Endothelial cell of umbilical vein (primary cell): ENCODE measurements around the gene TFRC. TPM values are rescaled to one million over a fixed set of nuclear protein-coding genes. Genes with fewer than 3 reads are reported as not detected.

Experiments used
- BruUV-seq: library from RNA; stranded (reverse); fragments of 400-500 nt; replicated peaks from 2 replicates; lab custom pipeline; 2021; lab: Mats Ljungman, UMichigan
- CTCF ChIA-PET: fragments of 300-600, 350-600 bp; sonication (Branson Sonifier 250); formaldehyde crosslinking; loops from one replicate; lab custom pipeline; 2021; ENCODE audit warnings: antibody characterized with exemption, inconsistent platforms; lab: Charles Lee
- POLR2A ChIA-PET: fragments of 300-600, 350-600 bp; sonication (Branson Sonifier 250); formaldehyde crosslinking; loops from one replicate; lab custom pipeline; 2021; ENCODE audit warnings: antibody characterized with exemption, inconsistent platforms; lab: Charles Lee
- DNase-seq: peaks from one replicate; pipeline ENCODE4 v3.0.0-alpha.2; 2011; ENCODE audit warnings: low read depth, low spot score
- FAIRE-seq: peaks from 2 replicates; lab custom pipeline; 2011; peaks lifted over from hg19 to GRCh38; lab: Jason Lieb, UNC
- H2AFZ ChIP-seq: 2 replicates; pipeline ENCODE4 v1.6.0; 2012; ENCODE audit warnings: low read depth, low read length, control low read depth, inconsistent platforms
- H3K27ac ChIP-seq: 2 replicates; pipeline ENCODE4 v1.5.1; 2011; ENCODE audit warnings: low read depth, mild to moderate bottlenecking, control low read depth, low read length, moderate library complexity; ENCODE audit not compliant: insufficient read depth
- H3K27me3 ChIP-seq, 2 experiments: 2 replicates each; pipeline versions ENCODE4 v1.6.0 to v1.6.1; 2011; ENCODE audit warnings: low read length in 2 of 2, mixed read lengths in 1 of 2; ENCODE audit not compliant: control insufficient read depth in 2 of 2, insufficient read depth in 2 of 2
- H3K36me3 ChIP-seq, 2 experiments: 2 replicates in 1 of 2; 3 replicates in 1 of 2; pipeline ENCODE4 v1.5.1; 2011; ENCODE audit warnings: low read length in 2 of 2, mild to moderate bottlenecking in 1 of 2, moderate library complexity in 1 of 2; ENCODE audit not compliant: control insufficient read depth in 2 of 2, insufficient read depth in 2 of 2; ENCODE audit errors: extremely low read depth in 1 of 2
- H3K4me1 ChIP-seq: 3 replicates; pipeline ENCODE4 v1.5.1; 2011; ENCODE audit warnings: mild to moderate bottlenecking, low read length; ENCODE audit not compliant: control insufficient read depth, insufficient read depth; ENCODE audit errors: extremely low read depth
- H3K4me2 ChIP-seq: 2 replicates; pipeline ENCODE4 v1.6.1; 2011; ENCODE audit warnings: low read length, control low read depth, mixed read lengths; ENCODE audit not compliant: insufficient read depth
- H3K4me3 ChIP-seq, 3 experiments: fragments of 200-600 bp in 1 of 3; sonication (generic), shearing (Covaris generic) in 1 of 3; replicated peaks in 1 of 3; 2 replicates each; pipeline ENCODE4 v1.5.1; 2011 to 2016; ENCODE audit warnings: control low read depth in 3 of 3, low read length in 3 of 3, mild to moderate bottlenecking in 2 of 3, inconsistent platforms in 1 of 3, low read depth in 1 of 3, moderate library complexity in 1 of 3; ENCODE audit not compliant: insufficient read depth in 1 of 3
- H3K79me2 ChIP-seq: 2 replicates; pipeline ENCODE4 v1.6.0; 2012; ENCODE audit warnings: low read length, inconsistent platforms; ENCODE audit not compliant: control insufficient read depth, insufficient read depth
- H3K9ac ChIP-seq: replicated peaks from 2 replicates; pipeline ENCODE3; 2011; ENCODE audit warnings: low read length, control low read depth; ENCODE audit not compliant: insufficient read depth; ENCODE audit errors: extremely low read depth
- H3K9me1 ChIP-seq: replicated peaks from 3 replicates; pipeline ENCODE4 v1.6.0; 2011; ENCODE audit warnings: mild to moderate bottlenecking, low read length; ENCODE audit not compliant: control insufficient read depth, insufficient read depth; ENCODE audit errors: extremely low read depth
- H3K9me3 ChIP-seq: replicated peaks from 2 replicates; pipeline ENCODE4 v1.5.1; 2012; ENCODE audit warnings: low read length, inconsistent platforms; ENCODE audit not compliant: control insufficient read depth, insufficient read depth
- H4K20me1 ChIP-seq: replicated peaks from 2 replicates; pipeline ENCODE3; 2011; ENCODE audit warnings: mild to moderate bottlenecking, low read length; ENCODE audit not compliant: control insufficient read depth, insufficient read depth; ENCODE audit errors: extremely low read depth
- CTCF ChIP-seq, 2 donors: IDR thresholded peaks; 1 replicate in 1 of 2; 2 replicates in 1 of 2; pipeline ENCODE4 v1.5.1; 2011; ENCODE audit warnings: low read length in 2 of 2, mild to moderate bottlenecking in 2 of 2, moderate library complexity in 2 of 2, control low read depth in 1 of 2, inconsistent platforms in 1 of 2, low read depth in 1 of 2; ENCODE audit not compliant: insufficient read depth in 1 of 2; ENCODE audit errors: extremely low read depth in 1 of 2
- EZH2 ChIP-seq: IDR thresholded peaks from 2 replicates; pipeline ENCODE4 v1.6.1; 2012; ENCODE audit warnings: borderline replicate concordance, low read depth, mild to moderate bottlenecking, moderate library complexity, low read length, inconsistent platforms; ENCODE audit not compliant: severe bottlenecking
- FOS ChIP-seq: IDR thresholded peaks from 2 replicates; pipeline ENCODE4 v1.6.1; 2011; ENCODE audit warnings: mild to moderate bottlenecking, low read length, moderate library complexity, borderline replicate concordance; ENCODE audit not compliant: insufficient read depth
- GATA2 ChIP-seq: IDR thresholded peaks from 2 replicates; pipeline ENCODE4 v1.7.0; 2011; ENCODE audit warnings: low read depth, mild to moderate bottlenecking, moderate library complexity, mixed read lengths, low read length; ENCODE audit not compliant: insufficient read length, insufficient read depth
- POLR2AphosphoS5 ChIP-seq: IDR thresholded peaks from 2 replicates; pipeline ENCODE4 v1.6.1; 2012; ENCODE audit warnings: low read depth, mild to moderate bottlenecking, control low read depth, low read length, moderate library complexity; ENCODE audit not compliant: insufficient read depth
- dilution Hi-C: fragments of 300-500 bp; cut with MboI; formaldehyde crosslinking; loops from one replicate; pipeline ENCODE4 v1.15.0; 2019; ENCODE audit warnings: low sequenced_read_pairs; ENCODE audit not compliant: extremely low pct_ligation_motif_present
- intact Hi-C: fragments of 100-400 bp; cut with micrococcal nuclease; formaldehyde crosslinking; loops from one replicate; pipeline ENCODE4 v1.10.0; 2022
- polyA plus RNA-seq, 4 experiments: library from polyadenylated mRNA; depleted of rRNA in 3 of 4; stranded (reverse) in 3 of 4; unstranded in 1 of 4; fragments of >200 nt; gene quantifications; 2 replicates each; pipeline versions ENCODE4 v1.2.1 to v1.2.3, GENCODE V29; 2011 to 2012; ENCODE audit warnings: missing spikeins in 1 of 4
- total RNA-seq: library from RNA; stranded (reverse); gene quantifications from 2 replicates; pipeline ENCODE4 v1.2.3, GENCODE V29; 2021

The TFRC gene
- total and polyA plus RNA-seq, 2 donors (not counting 3 experiments of a cell fraction or from before 2014, with no cell fraction given), result 14.1 to 69.6 TPM

DNA sequence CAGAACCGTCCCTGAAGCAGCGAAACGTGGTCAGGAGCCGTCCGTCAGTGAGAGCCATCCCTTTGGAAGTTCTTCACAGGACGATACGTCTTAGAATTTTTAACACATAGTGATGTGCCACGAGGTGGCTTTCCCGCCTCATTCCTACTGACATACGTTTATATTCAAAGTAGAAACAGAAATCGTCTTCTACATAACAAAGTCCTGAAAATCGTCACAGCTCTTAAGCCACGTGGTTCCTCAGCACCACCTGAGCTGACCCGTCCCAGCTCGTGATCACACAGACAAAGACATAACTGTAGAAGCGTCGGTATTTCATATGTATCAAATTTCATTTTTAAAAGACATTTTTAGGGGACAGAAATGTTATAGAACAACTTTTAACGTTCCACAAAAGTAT lies 73.5 kb downstream of the TFRC start:
- H3K9ac ChIP-seq, result no peak overlapping the region
- H3K27me3 ChIP-seq, result peaks cover 6 to 13% of the 10 kb centered on the region in 2 experiments
- dilution Hi-C loops (no loop called here), intact Hi-C loops (loop anchor here (10.0 kb wide), 1 partner anchor 74 kb away; no protein-coding TSS in a partner anchor)
- ChIA-PET CTCF (no interaction called here), POLR2A (no interaction called here)
- BruUV-seq, result no TSS peak
- H3K4me3 ChIP-seq, result no peak overlapping the region
- no peaks in the 10 kb centered on the region for H4K20me1 ChIP-seq
- no peaks in the 10 kb centered on the region for H3K36me3 ChIP-seq
- no peak for FAIRE-seq
- TF ChIP-seq EZH2 (no peak), POLR2AphosphoS5 (no peak), CTCF (IDR thresholded peaks at IDR 0.05; ENCODE audit: extremely low read depth in 1 of 2, insufficient read depth in 1 of 2, low read depth in 1 of 2, low read length in 2 of 2) (no peak), FOS (no peak), GATA2 (no peak)
- DNase-seq, result no peak
- H2AFZ ChIP-seq, result no peak overlapping the region
- no peaks in the 10 kb centered on the region for H3K4me1 ChIP-seq
- no peaks in the 10 kb centered on the region for H3K9me3 ChIP-seq
- no peaks in the 10 kb centered on the region for H3K79me2 ChIP-seq
- H3K27ac ChIP-seq, result no peak overlapping the region
- no peak overlapping the region for H3K4me2 ChIP-seq
- H3K9me1 ChIP-seq, result no peaks in the 10 kb centered on the region
